Neural progenitor cell (in vitro differentiated cells): ENCODE data around the gene ITSN1. TPM values are rescaled to one million over a fixed set of nuclear protein-coding genes. Genes with fewer than 3 reads are reported as not detected.

Experiments
- DNase-seq: peaks from one replicate; pipeline ENCODE4 v3.0.0-alpha.2; 2016; ENCODE audit warnings: low spot score
- H2AFZ ChIP-seq: fragments of 200-600 bp; sonication (generic); replicated peaks from 2 replicates; pipeline ENCODE4 v1.6.1; 2016; ENCODE audit warnings: antibody characterized with exemption
- H3F3A ChIP-seq: fragments of 200-600 bp; sonication (generic); 2 replicates; pipeline ENCODE4 v1.6.1; 2016; ENCODE audit warnings: antibody characterized with exemption, low read depth
- H3K27ac ChIP-seq: fragments of 200-600 bp; sonication (generic); 2 replicates; pipeline ENCODE4 v1.5.1; 2016; ENCODE audit warnings: mild to moderate bottlenecking
- H3K27me3 ChIP-seq: fragments of 200-600 bp; sonication (generic); 2 replicates; pipeline ENCODE4 v1.6.1; 2016; ENCODE audit warnings: mild to moderate bottlenecking, moderate library complexity
- H3K36me3 ChIP-seq: fragments of 200-600 bp; sonication (generic); 2 replicates; pipeline ENCODE4 v1.5.1; 2016
- H3K4me1 ChIP-seq: fragments of 200-600 bp; sonication (generic); 2 replicates; pipeline ENCODE4 v1.6.1; 2016; ENCODE audit warnings: mixed run types
- H3K4me2 ChIP-seq: fragments of 200-600 bp; sonication (generic); 2 replicates; pipeline ENCODE4 v1.6.1; 2016
- H3K4me3 ChIP-seq: fragments of 200-600 bp; sonication (generic); 2 replicates; pipeline ENCODE4 v1.5.1; 2016
- H3K79me2 ChIP-seq: fragments of 200-600 bp; sonication (generic); 2 replicates; pipeline ENCODE4 v1.6.1; 2016; ENCODE audit warnings: low read depth
- H3K9ac ChIP-seq: fragments of 200-600 bp; sonication (generic); 2 replicates; pipeline ENCODE4 v1.6.1; 2016
- H3K9me3 ChIP-seq: fragments of 200-600 bp; sonication (generic); 2 replicates; pipeline ENCODE4 v1.5.1; 2016; ENCODE audit warnings: low read depth
- H4K20me1 ChIP-seq: fragments of 200-600 bp; sonication (generic); 2 replicates; pipeline ENCODE4 v1.6.1; 2016; ENCODE audit warnings: low read depth
- H3K27ac Mint-ChIP-seq: 3 replicates; pipeline ENCODE4 v1.8.0; 2021; ENCODE audit warnings: mixed read lengths
- H3K27me3 Mint-ChIP-seq: 2 replicates; pipeline ENCODE4 v1.8.0; 2022; ENCODE audit warnings: low read depth, mild to moderate bottlenecking, inconsistent platforms, moderate library complexity, mixed read lengths; ENCODE audit not compliant: insufficient read depth
- H3K36me3 Mint-ChIP-seq: 3 replicates; pipeline ENCODE4 v1.8.0; 2021; ENCODE audit warnings: mixed read lengths
- H3K4me1 Mint-ChIP-seq: 3 replicates; pipeline ENCODE4 v1.8.0; 2021; ENCODE audit warnings: mixed read lengths
- H3K4me3 Mint-ChIP-seq: 3 replicates; pipeline ENCODE4 v1.8.0; 2021; ENCODE audit warnings: mild to moderate bottlenecking, moderate library complexity, mixed read lengths
- H3K9me3 Mint-ChIP-seq: 3 replicates; pipeline ENCODE4 v1.8.0; 2020; ENCODE audit warnings: mixed read lengths
- CTCF ChIP-seq: fragments of 200-600 bp; sonication (generic); IDR thresholded peaks from 2 replicates; pipeline ENCODE4 v1.5.1; 2017; ENCODE audit warnings: antibody characterized with exemption, mild to moderate bottlenecking
- EZH2 ChIP-seq: fragments of 200-600 bp; sonication (generic); IDR thresholded peaks from 2 replicates; pipeline ENCODE4 v1.6.1; 2017; ENCODE audit warnings: antibody characterized with exemption, mild to moderate bottlenecking, moderate library complexity
- EZH2phosphoT487 ChIP-seq: fragments of 200-600 bp; sonication (generic); IDR thresholded peaks from 2 replicates; pipeline ENCODE4 v1.6.1; 2017; ENCODE audit warnings: antibody characterized with exemption
- total RNA-seq: library from RNA; depleted of rRNA; stranded (reverse); fragments of >200 nt; gene quantifications from 2 replicates; pipeline ENCODE4 v1.2.3, GENCODE V29; 2015; ENCODE audit warnings: low replicate concordance

ITSN1 gene
- total RNA-seq, 1 donor from 2014 or later: 136 TPM

GRCh38 chr21:33767960-33768359, 125.7 kb downstream of the ITSN1 start:
- Histone ChIP-seq H3K36me3 (peaks cover 7% of the 10 kb centered on the region), H3K9ac (no peak overlapping the region), H3K9me3 (no peaks in the 10 kb centered on the region), H3K4me2 (no peak overlapping the region), H3K79me2 (no peaks in the 10 kb centered on the region), H3F3A (no peaks in the 10 kb centered on the region), H2AFZ (no peak overlapping the region), H3K4me3 (no peak overlapping the region), H4K20me1 (no peaks in the 10 kb centered on the region), H3K27ac (no peak overlapping the region), H3K27me3 (no peaks in the 10 kb centered on the region), H3K4me1 (no peaks in the 10 kb centered on the region)
- Mint-ChIP-seq H3K27me3 (peaks cover 2% of the 10 kb centered on the region), H3K36me3 (peaks cover 54% of the 10 kb centered on the region), H3K9me3 (no peaks in the 10 kb centered on the region), H3K27ac (no peak overlapping the region), H3K4me1 (no peaks in the 10 kb centered on the region), H3K4me3 (no peak overlapping the region)
- no peak for TF ChIP-seq EZH2
- TF ChIP-seq CTCF: no peak
- no peak for TF ChIP-seq EZH2phosphoT487
- no peak for DNase-seq

GRCh38 chr21:33769057-33769456, 126.8 kb downstream of the ITSN1 start:
- peaks cover 49% of the 10 kb centered on the region for H3K36me3 Mint-ChIP-seq
- no peaks in the 10 kb centered on the region for H3K9me3 Mint-ChIP-seq
- Histone ChIP-seq H3K27ac (no peak overlapping the region), H3K9ac (no peak overlapping the region), H3K4me2 (no peak overlapping the region), H3K27me3 (no peaks in the 10 kb centered on the region), H4K20me1 (no peaks in the 10 kb centered on the region), H3K4me1 (no peaks in the 10 kb centered on the region), H3F3A (no peaks in the 10 kb centered on the region), H3K9me3 (no peaks in the 10 kb centered on the region), H3K4me3 (no peak overlapping the region), H3K79me2 (no peaks in the 10 kb centered on the region), H2AFZ (no peak overlapping the region), H3K36me3 (peaks cover 7% of the 10 kb centered on the region)
- DNase-seq: no peak
- no peaks in the 10 kb centered on the region for H3K4me1 Mint-ChIP-seq
- peaks cover 2% of the 10 kb centered on the region for H3K27me3 Mint-ChIP-seq
- TF ChIP-seq EZH2phosphoT487 (no peak), CTCF (no peak), EZH2 (no peak)
- H3K27ac Mint-ChIP-seq: no peak overlapping the region
- H3K4me3 Mint-ChIP-seq: no peak overlapping the region

- H3K9ac ChIP-seq: no peak overlapping the region
- H3K27me3 ChIP-seq: no peaks in the 10 kb centered on the region
- Mint-ChIP-seq H3K36me3 (peaks cover 48% of the 10 kb centered on the region), H3K9me3 (no peaks in the 10 kb centered on the region), H3K27me3 (peaks cover 2% of the 10 kb centered on the region), H3K27ac (no peak overlapping the region), H3K4me3 (no peak overlapping the region), H3K4me1 (no peaks in the 10 kb centered on the region)
- H3F3A ChIP-seq: peaks cover 7% of the 10 kb centered on the region
- no peak overlapping the region for H3K4me3 ChIP-seq
- TF ChIP-seq EZH2 (no peak), CTCF (no peak)
- no peaks in the 10 kb centered on the region for H3K9me3 ChIP-seq
- DNase-seq: no peak
- no peak overlapping the region for H2AFZ ChIP-seq
- H3K79me2 ChIP-seq: no peaks in the 10 kb centered on the region
- H3K4me1 ChIP-seq: no peaks in the 10 kb centered on the region
- no peak overlapping the region for H3K27ac ChIP-seq
- H3K36me3 ChIP-seq: peaks cover 18% of the 10 kb centered on the region
- no peaks in the 10 kb centered on the region for H4K20me1 ChIP-seq
- H3K4me2 ChIP-seq: no peak overlapping the region
These were observed 128.2 kb downstream of the ITSN1 start for GRCh38 chr21:33770542-33770941.

GRCh38 chr21:33771976-33772375, 129.7 kb downstream of the ITSN1 start:
- Histone ChIP-seq H3K79me2 (no peaks in the 10 kb centered on the region), H3K4me3 (no peak overlapping the region), H3K27ac (no peak overlapping the region), H2AFZ (no peak overlapping the region), H3K4me2 (no peak overlapping the region), H3F3A (peaks cover 7% of the 10 kb centered on the region), H3K36me3 (peaks cover 18% of the 10 kb centered on the region), H4K20me1 (no peaks in the 10 kb centered on the region), H3K27me3 (no peaks in the 10 kb centered on the region), H3K4me1 (no peaks in the 10 kb centered on the region), H3K9ac (no peak overlapping the region), H3K9me3 (no peaks in the 10 kb centered on the region)
- Mint-ChIP-seq H3K36me3 (peaks cover 51% of the 10 kb centered on the region), H3K27ac (no peak overlapping the region), H3K4me3 (no peak overlapping the region), H3K9me3 (no peaks in the 10 kb centered on the region), H3K4me1 (no peaks in the 10 kb centered on the region), H3K27me3 (peaks cover 2% of the 10 kb centered on the region)
- TF ChIP-seq EZH2 (no peak), CTCF (no peak), EZH2phosphoT487 (no peak)
- no peak for DNase-seq
